Lung microvascular endothelial cell (primary cell): ENCODE results near the gene CATSPERB. TPM values are rescaled to one million over a fixed set of nuclear protein-coding genes. Genes with fewer than 3 reads are reported as not detected.

Experiments used
- total RNA-seq: library from RNA; depleted of rRNA; stranded (reverse); fragments of >200 nt; gene quantifications from 2 replicates; pipeline ENCODE4 v1.2.1, GENCODE V29; 2014

Gene CATSPERB
- total RNA-seq, 1 donor from 2014 or later = 3.6 TPM

Other genes with a start within 250 kb of the CATSPERB start
- gene PPP4R3A, start 221.8 kb downstream of the CATSPERB start, total RNA-seq = 49.0 and 65.7 TPM in 2 replicates
- 1.7 and 46.2 TPM in 2 replicates for gene TC2N, start 135.4 kb upstream of the CATSPERB start, total RNA-seq
- gene FBLN5, start 215.6 kb upstream of the CATSPERB start, total RNA-seq = 0.87 and 1.8 TPM in 2 replicates